ENCODE results near the gene MAN1C1.

Gene MAN1C1

DNA sequence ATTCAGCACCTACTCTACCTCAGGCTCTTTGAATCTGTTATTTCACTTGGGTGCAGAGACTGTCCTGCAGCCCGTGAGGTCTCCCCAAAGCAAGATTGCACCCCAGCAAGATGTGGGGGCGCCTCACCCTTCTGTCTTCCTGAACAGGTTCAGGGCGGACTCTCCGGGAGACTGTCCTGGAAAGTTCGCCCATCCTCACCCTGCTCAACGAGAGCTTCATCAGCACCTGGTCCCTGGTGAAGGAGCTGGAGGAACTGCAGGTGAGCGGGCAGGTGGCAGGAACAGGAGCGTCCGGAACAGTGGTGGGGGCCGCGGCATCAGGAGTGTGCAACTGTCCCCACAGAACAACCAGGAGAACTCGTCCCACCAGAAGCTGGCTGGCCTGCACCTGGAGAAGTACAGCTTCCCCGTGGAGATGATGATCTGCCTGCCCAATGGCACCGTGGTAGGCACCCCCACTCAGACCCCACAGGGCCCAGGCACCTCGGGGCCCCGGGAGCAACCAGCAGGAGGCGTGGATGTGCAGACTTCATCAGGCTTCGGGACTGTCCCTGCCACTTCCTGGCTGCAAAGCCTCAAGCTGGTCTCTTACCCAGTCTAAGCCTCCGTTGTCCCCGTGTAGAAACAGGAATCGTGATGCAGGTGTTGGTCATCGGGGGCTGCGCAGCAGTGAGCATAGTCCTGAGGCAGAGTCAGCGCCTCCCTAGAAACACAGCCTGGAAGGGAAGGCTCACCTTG, 197.3 kb downstream of the MAN1C1 start:
- H3K4me3 ChIP-seq (ENCODE audit: low read depth, low read length), result no peak overlapping the region
- peak; percentile 35 for DNase-seq (ENCODE audit: low read depth)

GRCh38 chr1:25814549-25815087, 198.0 kb downstream of the MAN1C1 start:
- H3K4me3 ChIP-seq (ENCODE audit: low read depth, low read length), result no peak overlapping the region
- no peak for DNase-seq (ENCODE audit: low read depth)
- TF ChIP-seq, protein P1, sequence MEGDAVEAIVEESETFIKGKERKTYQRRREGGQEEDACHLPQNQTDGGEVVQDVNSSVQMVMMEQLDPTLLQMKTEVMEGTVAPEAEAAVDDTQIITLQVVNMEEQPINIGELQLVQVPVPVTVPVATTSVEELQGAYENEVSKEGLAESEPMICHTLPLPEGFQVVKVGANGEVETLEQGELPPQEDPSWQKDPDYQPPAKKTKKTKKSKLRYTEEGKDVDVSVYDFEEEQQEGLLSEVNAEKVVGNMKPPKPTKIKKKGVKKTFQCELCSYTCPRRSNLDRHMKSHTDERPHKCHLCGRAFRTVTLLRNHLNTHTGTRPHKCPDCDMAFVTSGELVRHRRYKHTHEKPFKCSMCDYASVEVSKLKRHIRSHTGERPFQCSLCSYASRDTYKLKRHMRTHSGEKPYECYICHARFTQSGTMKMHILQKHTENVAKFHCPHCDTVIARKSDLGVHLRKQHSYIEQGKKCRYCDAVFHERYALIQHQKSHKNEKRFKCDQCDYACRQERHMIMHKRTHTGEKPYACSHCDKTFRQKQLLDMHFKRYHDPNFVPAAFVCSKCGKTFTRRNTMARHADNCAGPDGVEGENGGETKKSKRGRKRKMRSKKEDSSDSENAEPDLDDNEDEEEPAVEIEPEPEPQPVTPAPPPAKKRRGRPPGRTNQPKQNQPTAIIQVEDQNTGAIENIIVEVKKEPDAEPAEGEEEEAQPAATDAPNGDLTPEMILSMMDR (IDR thresholded peaks at IDR 0.05; ENCODE audit: insufficient read depth, low read depth, low read length, missing control alignments), result no peak

More for the DNA sequence above, 197.3 kb downstream of the MAN1C1 start:
- TF ChIP-seq, protein P1 (IDR thresholded peaks at IDR 0.05; ENCODE audit: insufficient read depth, low read depth, low read length, missing control alignments), result peak; percentile 31

DNA sequence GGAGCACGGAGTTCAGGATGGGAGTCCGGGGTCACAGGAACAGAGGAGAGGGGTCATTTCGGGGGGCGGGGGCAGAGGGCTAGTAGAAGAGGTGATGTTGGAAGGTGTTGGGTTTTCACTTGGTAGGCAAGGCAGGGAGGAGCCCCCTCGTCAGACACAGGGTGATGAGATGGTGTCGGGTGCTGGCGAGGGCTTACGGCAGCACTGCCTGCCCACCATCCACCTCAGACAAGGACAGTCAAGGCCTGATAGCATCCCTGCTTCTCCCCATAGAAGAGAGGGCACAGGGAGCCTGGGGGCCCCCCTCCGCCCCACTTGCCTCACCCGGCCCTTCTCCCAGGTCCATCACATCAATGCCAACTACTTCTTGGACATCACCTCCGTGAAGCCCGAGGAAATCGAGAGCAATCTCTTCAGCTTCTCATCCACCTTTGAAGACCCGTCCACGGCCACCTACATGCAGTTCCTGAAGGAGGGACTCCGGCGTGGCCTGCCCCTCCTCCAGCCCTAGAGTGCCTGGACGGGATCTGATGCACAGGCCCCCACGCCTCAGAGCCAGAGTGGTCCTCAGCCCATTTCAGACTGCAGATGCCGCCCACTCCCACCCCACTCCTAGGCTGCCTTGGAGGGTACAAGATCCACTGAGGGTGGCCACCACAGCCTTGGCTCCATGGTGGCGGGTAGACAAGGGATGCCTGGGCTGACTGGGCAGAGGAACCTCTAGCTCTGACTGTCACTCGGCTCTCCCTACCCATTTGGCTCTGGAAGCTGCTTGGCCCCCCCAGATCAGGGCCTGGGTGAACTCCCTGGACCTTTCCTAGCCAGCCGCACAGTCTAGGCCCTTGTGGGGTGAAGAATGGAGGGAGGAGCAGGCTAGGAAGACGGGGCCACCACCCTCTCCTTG, 198.9 kb downstream of the MAN1C1 start:
- TF ChIP-seq, protein P1 (IDR thresholded peaks at IDR 0.05; ENCODE audit: insufficient read depth, low read depth, low read length, missing control alignments), result no peak
- H3K4me3 ChIP-seq (ENCODE audit: low read depth, low read length), result no peak overlapping the region

GRCh38 chr1:25816112-25816718, 199.6 kb downstream of the MAN1C1 start:
- no peak overlapping the region for H3K4me3 ChIP-seq (ENCODE audit: low read depth, low read length)
- TF ChIP-seq, protein P1 (IDR thresholded peaks at IDR 0.05; ENCODE audit: insufficient read depth, low read depth, low read length, missing control alignments), result no peak
- no peak for DNase-seq (ENCODE audit: low read depth)

More for the DNA sequence above, 198.9 kb downstream of the MAN1C1 start:
- DNase-seq (ENCODE audit: low read depth), result no peak

DNA sequence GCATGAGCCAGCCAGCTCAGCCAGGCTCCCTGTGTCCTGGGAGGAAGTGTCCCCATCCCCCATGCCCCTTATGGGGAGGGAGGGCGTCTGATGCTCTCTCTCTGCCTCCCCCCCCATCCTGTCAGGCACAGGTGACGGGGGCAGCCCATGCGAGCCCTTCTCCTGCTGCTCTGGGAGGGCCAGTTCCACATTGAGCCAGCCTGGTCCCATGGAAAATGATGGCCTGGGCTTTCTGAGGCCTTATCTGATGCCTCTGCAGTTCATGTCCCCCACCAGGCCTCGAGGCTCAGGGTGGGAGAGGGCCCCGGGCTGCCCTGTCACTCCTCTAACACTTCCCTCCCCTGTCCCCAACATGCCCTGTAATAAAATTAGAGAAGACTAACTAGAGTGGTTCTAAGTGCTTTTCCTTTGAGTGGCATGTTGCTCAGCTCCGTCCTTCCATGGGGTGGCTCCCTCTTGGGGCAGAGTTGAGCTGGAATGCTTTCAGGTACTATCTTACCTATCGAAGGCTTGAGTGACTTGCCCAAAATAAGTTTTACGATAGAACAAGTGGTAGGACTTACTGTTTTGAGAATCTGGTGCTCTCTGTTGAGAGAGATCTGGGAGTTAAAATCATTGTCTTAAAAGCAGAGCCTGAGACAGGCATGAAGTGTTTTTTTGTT, 201.4 kb downstream of the MAN1C1 start:
- H3K4me3 ChIP-seq (ENCODE audit: low read depth, low read length), result no peak overlapping the region
- DNase-seq (ENCODE audit: low read depth), result no peak
- TF ChIP-seq, protein P1 (IDR thresholded peaks at IDR 0.05; ENCODE audit: insufficient read depth, low read depth, low read length, missing control alignments), result no peak

GRCh38 chr1:25818569-25818968, 202.0 kb downstream of the MAN1C1 start:
- no peak overlapping the region for H3K4me3 ChIP-seq (ENCODE audit: low read depth, low read length)
- TF ChIP-seq, protein P1 (IDR thresholded peaks at IDR 0.05; ENCODE audit: insufficient read depth, low read depth, low read length, missing control alignments), result no peak
- no peak for DNase-seq (ENCODE audit: low read depth)

All from GM12865 (cell line).